CD4-positive, alpha-beta T cell (primary cell): Measurements from ENCODE around the gene MCRIP1. TPM values are rescaled to one million over a fixed set of nuclear protein-coding genes. Genes with fewer than 3 reads are reported as not detected.
"Not testable (repeated sequence)": the region's sequence is repeated elsewhere in the genome, so short reads cannot be mapped to it uniquely, and the experiment has no call there.

Experiments
- ATAC-seq: fragments of 200-7000 bp; cut with Tn5 transposase; one replicate; pipeline ENCODE4 v1.10.0; 2022; ENCODE audit warnings: mild to moderate bottlenecking; ENCODE audit not compliant: poor library complexity
- CTCF ChIA-PET: fragments of 350-600 bp; sonication (Branson Sonifier 250); formaldehyde crosslinking; loops from one replicate; lab custom pipeline; 2021; ENCODE audit warnings: antibody characterized with exemption, inconsistent platforms; lab: Charles Lee
- POLR2A ChIA-PET: fragments of 350-600 bp; sonication (Branson Sonifier 250); formaldehyde crosslinking; loops from one replicate; lab custom pipeline; 2021; ENCODE audit warnings: antibody characterized with exemption, inconsistent platforms; lab: Charles Lee
- DNase-seq, 14 experiments: peaks; one replicate each; pipeline ENCODE4 v3.0.0-alpha.2; 2013 to 2020; ENCODE audit warnings: mixed read lengths in 2 of 14
- H3K27ac ChIP-seq, 2 donors: one replicate each; pipeline versions ENCODE4 v1.5.1 to v1.7.0; 2013; ENCODE audit warnings: low read length in 2 of 2, low read depth in 1 of 2, mild to moderate bottlenecking in 1 of 2
- H3K27me3 ChIP-seq, 2 experiments: 1 replicate in 1 of 2; 2 replicates in 1 of 2; pipeline versions ENCODE4 v1.6.1 to v1.7.0; 2013; ENCODE audit warnings: low read length in 2 of 2, control low read depth in 1 of 2, mild to moderate bottlenecking in 1 of 2, moderate library complexity in 1 of 2; ENCODE audit not compliant: insufficient read depth in 2 of 2, control insufficient read depth in 1 of 2
- H3K36me3 ChIP-seq: one replicate; pipeline ENCODE4 v1.6.1; 2013; ENCODE audit warnings: low read length, control low read depth; ENCODE audit not compliant: insufficient read depth
- H3K4me1 ChIP-seq: one replicate; pipeline ENCODE4 v1.6.1; 2013; ENCODE audit warnings: low read length, control low read depth; ENCODE audit not compliant: insufficient read depth
- H3K4me3 ChIP-seq: one replicate; pipeline ENCODE4 v1.5.1; 2013; ENCODE audit warnings: mild to moderate bottlenecking, low read length, moderate library complexity
- H3K9me3 ChIP-seq, 2 experiments: 1 replicate in 1 of 2; 2 replicates in 1 of 2; pipeline versions ENCODE4 v1.6.1 to v1.7.0; 2013; ENCODE audit warnings: low read length in 2 of 2, mild to moderate bottlenecking in 2 of 2, control low read depth in 1 of 2, moderate library complexity in 1 of 2; ENCODE audit not compliant: control insufficient read depth in 1 of 2, insufficient read depth in 1 of 2
- H3K27ac Mint-ChIP-seq: one replicate; pipeline ENCODE4 v1.8.0; 2020; ENCODE audit warnings: mixed read lengths
- H3K27me3 Mint-ChIP-seq: one replicate; pipeline ENCODE4 v1.8.0; 2021; ENCODE audit warnings: mixed read lengths
- H3K36me3 Mint-ChIP-seq: one replicate; pipeline ENCODE4 v1.8.0; 2021; ENCODE audit warnings: low read depth, mixed read lengths
- H3K4me1 Mint-ChIP-seq: one replicate; pipeline ENCODE4 v1.8.0; 2021; ENCODE audit warnings: low read depth, mixed read lengths
- H3K4me3 Mint-ChIP-seq: one replicate; pipeline ENCODE4 v1.8.0; 2020; ENCODE audit warnings: mild to moderate bottlenecking, mixed read lengths
- H3K9me3 Mint-ChIP-seq: one replicate; pipeline ENCODE4 v1.8.0; 2020; ENCODE audit warnings: mixed read lengths
- intact Hi-C, 2 experiments: fragments of 100-400 bp; cut with DNase I in 1 of 2; cut with micrococcal nuclease in 1 of 2; formaldehyde crosslinking; loops; one replicate each; pipeline versions ENCODE4 v1.15.1 to v1.9.0; 2023 to 2025; cut with DNase I, micrococcal nuclease
- total RNA-seq, 174 experiments: library from RNA in 2 of 174; stranded (reverse) in 2 of 174; gene quantifications; one replicate each; pipeline ENCODE4 v1.2.3 and lab custom pipeline; 2021 to 2026
- TF ChIP-seq, protein P1 (sequence below): fragments of 200-600 bp; IDR thresholded peaks from one replicate; pipeline ENCODE4 v1.8.0; 2022; ENCODE audit warnings: antibody characterized with exemption, mild to moderate bottlenecking

Gene MCRIP1
- total RNA-seq, 2 experiments from 2014 or later: 36.9 to 37.7 TPM

DNA sequence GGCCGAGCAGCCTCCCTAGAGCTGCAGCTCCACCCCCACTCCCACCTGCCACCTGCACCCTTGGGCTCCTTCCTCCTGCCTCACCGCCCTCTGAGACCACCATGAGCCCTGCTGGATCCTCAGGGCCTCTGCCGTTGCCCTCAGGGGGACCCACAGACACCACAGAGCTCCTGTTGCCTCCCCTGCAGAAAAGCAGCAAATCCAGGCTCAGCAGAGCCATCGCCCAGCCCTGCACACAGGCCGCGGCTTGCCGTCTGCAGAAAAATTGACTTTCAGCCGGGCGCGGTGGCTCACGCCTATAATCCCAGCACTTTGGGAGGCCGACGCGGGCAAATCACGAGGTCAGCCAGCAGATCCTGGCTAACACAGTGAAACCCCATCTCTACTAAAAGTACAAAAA lies 8.8 kb upstream of the MCRIP1 start:
- CTCF ChIA-PET: no interaction called here

DNA sequence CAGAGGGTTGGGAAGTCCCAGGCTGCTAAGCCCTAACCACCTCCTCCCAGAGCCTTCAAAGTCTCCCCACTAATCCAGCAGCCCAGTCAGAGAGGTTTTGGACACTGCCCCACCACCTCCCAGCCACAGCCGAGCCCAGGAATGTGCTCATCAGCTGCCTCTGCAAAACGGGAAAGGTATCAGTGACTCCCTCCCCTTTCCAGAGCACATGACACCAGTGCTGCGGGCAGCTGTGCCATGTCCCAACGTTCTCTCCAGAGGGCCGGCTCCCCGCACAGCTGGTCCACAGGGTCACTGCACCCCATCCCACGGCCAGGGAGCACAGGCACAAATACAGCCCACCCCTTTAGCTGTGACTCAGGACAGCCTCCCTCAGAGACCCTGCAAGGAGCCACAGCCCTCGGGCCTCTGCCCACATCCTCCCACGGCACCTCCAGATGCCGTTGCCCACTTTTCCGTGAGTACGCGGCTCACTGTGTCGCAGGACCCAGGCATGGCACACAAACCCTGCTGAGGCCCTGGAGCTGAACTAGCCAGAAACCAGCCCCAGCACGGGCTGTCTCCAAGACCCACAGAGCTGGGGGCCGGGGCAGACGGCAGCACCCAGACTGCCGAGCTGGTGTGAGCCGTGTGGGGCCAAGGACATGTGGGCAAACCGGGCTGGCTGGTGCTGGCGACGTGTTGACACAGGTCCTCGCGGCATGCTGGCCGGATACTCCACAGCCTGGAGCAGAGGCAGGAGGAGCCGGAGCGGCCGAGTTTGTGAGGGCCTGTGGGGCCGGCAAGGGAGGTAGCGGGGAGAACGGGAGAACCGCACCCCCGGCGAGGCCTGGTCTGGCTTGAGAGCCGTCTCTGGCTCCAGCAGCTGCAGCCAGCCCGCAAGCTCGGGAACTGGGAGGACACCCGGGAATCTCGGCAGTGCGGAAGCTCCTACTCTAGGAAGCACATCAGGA lies 8.0 kb upstream of the MCRIP1 start:
- ChIA-PET POLR2A (interaction anchor here (0.6 to 1.0 kb wide), 2 partner anchors 25 to 26 kb away, joined by 3 to 5 read pairs; no protein-coding TSS in a partner anchor), CTCF (interaction anchor here (0.5 kb wide), 1 partner anchor 39 kb away, joined by 4 read pairs; no protein-coding TSS in a partner anchor)
- TF ChIP-seq, protein P1, sequence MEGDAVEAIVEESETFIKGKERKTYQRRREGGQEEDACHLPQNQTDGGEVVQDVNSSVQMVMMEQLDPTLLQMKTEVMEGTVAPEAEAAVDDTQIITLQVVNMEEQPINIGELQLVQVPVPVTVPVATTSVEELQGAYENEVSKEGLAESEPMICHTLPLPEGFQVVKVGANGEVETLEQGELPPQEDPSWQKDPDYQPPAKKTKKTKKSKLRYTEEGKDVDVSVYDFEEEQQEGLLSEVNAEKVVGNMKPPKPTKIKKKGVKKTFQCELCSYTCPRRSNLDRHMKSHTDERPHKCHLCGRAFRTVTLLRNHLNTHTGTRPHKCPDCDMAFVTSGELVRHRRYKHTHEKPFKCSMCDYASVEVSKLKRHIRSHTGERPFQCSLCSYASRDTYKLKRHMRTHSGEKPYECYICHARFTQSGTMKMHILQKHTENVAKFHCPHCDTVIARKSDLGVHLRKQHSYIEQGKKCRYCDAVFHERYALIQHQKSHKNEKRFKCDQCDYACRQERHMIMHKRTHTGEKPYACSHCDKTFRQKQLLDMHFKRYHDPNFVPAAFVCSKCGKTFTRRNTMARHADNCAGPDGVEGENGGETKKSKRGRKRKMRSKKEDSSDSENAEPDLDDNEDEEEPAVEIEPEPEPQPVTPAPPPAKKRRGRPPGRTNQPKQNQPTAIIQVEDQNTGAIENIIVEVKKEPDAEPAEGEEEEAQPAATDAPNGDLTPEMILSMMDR: no peak
- Mint-ChIP-seq H3K27me3 (no peaks in the 10 kb centered on the region), H3K4me1 (no peaks in the 10 kb centered on the region), H3K4me3 (no peak overlapping the region), H3K36me3 (peaks cover 23% of the 10 kb centered on the region), H3K27ac (no peak overlapping the region), H3K9me3 (no peaks in the 10 kb centered on the region)
- H3K9me3 ChIP-seq: peaks cover 0 to 12% of the 10 kb centered on the region in 2 experiments
- H3K27me3 ChIP-seq: no peaks in the 10 kb centered on the region
- DNase-seq (no peak), ATAC-seq (no peak)
- intact Hi-C loops: no loop called here
- H3K4me1 ChIP-seq: no peaks in the 10 kb centered on the region
- H3K4me3 ChIP-seq: no peak overlapping the region
- peaks cover 34% of the 10 kb centered on the region for H3K36me3 ChIP-seq
- H3K27ac ChIP-seq: no peak overlapping the region

More for the DNA sequence above, 8.8 kb upstream of the MCRIP1 start:
- H3K9me3 ChIP-seq: peaks cover 0 to 16% of the 10 kb centered on the region in 2 experiments
- H3K27me3 ChIP-seq: no peaks in the 10 kb centered on the region
- no peaks in the 10 kb centered on the region for H3K4me1 Mint-ChIP-seq
- no peaks in the 10 kb centered on the region for H3K4me1 ChIP-seq
- H3K27ac Mint-ChIP-seq: no peak overlapping the region
- no peak for ATAC-seq
- H3K36me3 ChIP-seq: peaks cover 42% of the 10 kb centered on the region
- H3K9me3 Mint-ChIP-seq: no peaks in the 10 kb centered on the region
- TF ChIP-seq, protein P1: no peak
- POLR2A ChIA-PET: interaction anchor here (1.0 kb wide), 1 partner anchor 25 kb away, joined by 3 read pairs; no protein-coding TSS in a partner anchor
- intact Hi-C loops: no loop called here
- DNase-seq: no peak
- no peak overlapping the region for H3K27ac ChIP-seq
- H3K36me3 Mint-ChIP-seq: peaks cover 23% of the 10 kb centered on the region
- H3K27me3 Mint-ChIP-seq: no peaks in the 10 kb centered on the region
- no peak overlapping the region for H3K4me3 Mint-ChIP-seq
- H3K4me3 ChIP-seq: no peak overlapping the region

DNA sequence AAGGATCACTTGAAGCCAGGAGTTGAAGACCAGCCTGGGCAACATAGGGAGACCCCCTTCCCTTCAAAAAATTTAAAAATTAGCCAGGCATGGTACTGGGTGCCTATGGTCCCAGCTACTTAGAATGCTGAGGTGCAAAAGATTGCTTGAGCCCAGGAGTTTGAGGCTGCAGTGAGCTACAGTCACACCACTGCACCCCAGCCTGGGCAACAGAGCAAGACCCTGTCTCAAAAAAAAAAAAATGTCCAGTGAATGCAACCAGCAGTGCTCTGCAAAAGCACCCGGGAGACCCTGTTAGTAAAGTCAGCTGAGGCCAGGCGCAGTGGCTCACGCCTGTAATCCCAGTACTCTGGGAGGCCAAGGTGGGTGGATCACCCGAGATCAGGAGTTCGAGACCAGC lies 7.0 kb upstream of the MCRIP1 start:
- H3K27me3 Mint-ChIP-seq, ATAC-seq, H3K4me1 Mint-ChIP-seq, CTCF ChIA-PET, DNase-seq, H3K27me3 ChIP-seq, H3K4me3 Mint-ChIP-seq, H3K4me1 ChIP-seq, H3K9me3 Mint-ChIP-seq, H3K27ac ChIP-seq, H3K4me3 ChIP-seq, intact Hi-C loops, H3K27ac Mint-ChIP-seq: not testable (repeated sequence)
- POLR2A ChIA-PET: interaction anchor here (0.6 kb wide), 1 partner anchor 26 kb away, joined by 5 read pairs; no protein-coding TSS in a partner anchor
- peaks cover 18% of the 10 kb centered on the region for H3K36me3 Mint-ChIP-seq
- Histone ChIP-seq H3K36me3 (peaks cover 24% of the 10 kb centered on the region), H3K9me3 (peaks cover 0 to 12% of the 10 kb centered on the region in 2 experiments)
